A673 (cell line): ENCODE data around the gene ZNF565.

Source experiments
- CTCF ChIP-seq: fragments of 300-800, 200-600 bp; sonication (generic); conservative IDR thresholded peaks from 2 replicates; pipeline ENCODE4 v1.5.1; 2017; ENCODE audit warnings: low read depth, mild to moderate bottlenecking, antibody characterized with exemption, low read length, moderate library complexity, mixed read lengths
- EZH2 ChIP-seq: fragments of 200-600 bp; sonication (generic); IDR thresholded peaks from 2 replicates; pipeline ENCODE4 v1.6.1; 2017; ENCODE audit warnings: borderline replicate concordance, low read depth, mild to moderate bottlenecking, mixed read lengths, antibody characterized with exemption, low read length; ENCODE audit not compliant: poor library complexity, severe bottlenecking

- TF ChIP-seq CTCF (no peak), EZH2 (no peak)
These were observed at the start of gene ZNF565, which contains the start of gene ZNF146 for GRCh38 chr19:36214386-36215275.
